Gastroesophageal sphincter (tissue), 3 donors: ENCODE results near the gene VAV3.

ENCODE experiments used
- POLR2A ChIP-seq, 2 donors: fragments of 450-650 bp; IDR thresholded peaks; one replicate each; pipeline ENCODE4 v1.6.1; 2017; ENCODE audit warnings: antibody characterized with exemption in 2 of 2, mild to moderate bottlenecking in 2 of 2, moderate library complexity in 1 of 2
- POLR2AphosphoS5 ChIP-seq: sonication (generic); formaldehyde crosslinking; IDR thresholded peaks from one replicate; pipeline ENCODE4 v1.6.1; 2017; ENCODE audit warnings: antibody characterized with exemption
- TF ChIP-seq, protein P1 (sequence below), 4 experiments: fragments of 200-600 bp in 2 of 4; fragments of 450-650 bp in 2 of 4; sonication (generic) in 1 of 4; IDR thresholded peaks; one replicate each; pipeline ENCODE4 v1.5.1; 2017 to 2019; ENCODE audit warnings: antibody characterized with exemption in 4 of 4, mild to moderate bottlenecking in 2 of 4, moderate library complexity in 2 of 4

DNA sequence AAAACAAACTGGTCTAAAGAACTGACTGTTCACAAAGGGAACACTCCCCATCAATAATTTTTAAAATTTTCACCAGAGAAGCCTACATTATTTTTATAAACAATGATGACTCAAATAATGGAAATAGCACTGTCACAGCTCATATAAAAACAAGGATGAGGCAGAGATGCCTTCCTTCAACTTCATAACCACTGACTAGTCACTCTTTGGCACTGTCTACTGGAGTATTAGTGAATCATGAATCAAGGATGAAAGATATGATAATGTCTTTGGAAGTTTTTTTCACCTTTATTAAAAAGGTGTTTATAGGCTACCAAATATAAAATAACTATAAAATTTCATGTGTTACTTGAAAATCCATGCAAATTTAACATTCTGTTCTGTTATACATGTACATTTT, 316.9 kb downstream of the VAV3 start:
- TF ChIP-seq, protein P1, sequence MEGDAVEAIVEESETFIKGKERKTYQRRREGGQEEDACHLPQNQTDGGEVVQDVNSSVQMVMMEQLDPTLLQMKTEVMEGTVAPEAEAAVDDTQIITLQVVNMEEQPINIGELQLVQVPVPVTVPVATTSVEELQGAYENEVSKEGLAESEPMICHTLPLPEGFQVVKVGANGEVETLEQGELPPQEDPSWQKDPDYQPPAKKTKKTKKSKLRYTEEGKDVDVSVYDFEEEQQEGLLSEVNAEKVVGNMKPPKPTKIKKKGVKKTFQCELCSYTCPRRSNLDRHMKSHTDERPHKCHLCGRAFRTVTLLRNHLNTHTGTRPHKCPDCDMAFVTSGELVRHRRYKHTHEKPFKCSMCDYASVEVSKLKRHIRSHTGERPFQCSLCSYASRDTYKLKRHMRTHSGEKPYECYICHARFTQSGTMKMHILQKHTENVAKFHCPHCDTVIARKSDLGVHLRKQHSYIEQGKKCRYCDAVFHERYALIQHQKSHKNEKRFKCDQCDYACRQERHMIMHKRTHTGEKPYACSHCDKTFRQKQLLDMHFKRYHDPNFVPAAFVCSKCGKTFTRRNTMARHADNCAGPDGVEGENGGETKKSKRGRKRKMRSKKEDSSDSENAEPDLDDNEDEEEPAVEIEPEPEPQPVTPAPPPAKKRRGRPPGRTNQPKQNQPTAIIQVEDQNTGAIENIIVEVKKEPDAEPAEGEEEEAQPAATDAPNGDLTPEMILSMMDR (IDR thresholded peaks at IDR 0.05): no peak
- TF ChIP-seq POLR2A (IDR thresholded peaks at IDR 0.05) (no peak), POLR2AphosphoS5 (no peak)
